Regular cardiac myocyte (primary cell): Measurements from ENCODE around the gene IFTAP. TPM values are rescaled to one million over a fixed set of nuclear protein-coding genes. Genes with fewer than 3 reads are reported as not detected.

Experiments used
- total RNA-seq: library from RNA; depleted of rRNA; stranded (reverse); fragments of >200 nt; gene quantifications from 2 replicates; pipeline ENCODE4 v1.2.3, GENCODE V29; 2014

IFTAP gene
- 29.9 and 42.8 TPM in 2 replicates for total RNA-seq

DNA sequence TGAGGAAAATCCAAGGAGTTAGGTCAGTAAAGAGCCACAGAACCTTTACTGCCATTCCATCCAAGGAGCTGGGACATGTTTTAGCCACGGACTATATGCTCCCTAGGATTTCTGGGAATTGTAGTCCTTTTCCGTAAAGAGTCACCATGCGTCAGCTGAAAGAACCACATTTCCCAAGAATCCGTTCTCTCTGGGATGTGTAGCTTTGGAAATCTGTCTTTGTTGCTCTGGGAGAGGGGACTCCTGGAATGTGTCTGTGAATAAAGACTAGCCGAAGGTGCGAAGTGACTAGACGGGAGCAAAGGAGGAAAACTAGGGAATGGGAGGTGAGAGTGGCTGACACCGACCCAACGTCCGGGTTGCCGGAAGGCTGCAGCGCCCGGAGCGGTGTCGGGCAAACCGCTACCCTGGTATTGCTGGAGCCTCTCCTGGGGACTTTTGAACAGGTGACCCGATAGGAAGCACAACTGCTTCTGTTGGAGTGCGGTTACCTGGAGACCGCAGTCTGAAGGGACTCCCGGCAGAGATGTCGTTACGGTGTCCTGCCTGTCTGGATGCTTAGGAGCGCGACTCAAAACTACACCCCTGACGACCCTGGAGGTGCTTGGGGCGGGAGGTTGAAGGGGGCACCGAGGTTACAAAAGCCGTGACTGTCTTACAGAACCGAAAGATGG, at the start of gene IFTAP:
IFTAP (plus strand) TSS at position 187 of the 674 bp plus-strand sequence. CDS start 15,602 bp downstream, outside the sequence.

GRCh38 chr11:36567694-36568093, 26.6 kb upstream of the IFTAP start, which contains the start of gene RAG1:
RAG1 (plus strand) TSS chr11:36568007; CDS start chr11:36573305, 5,298 bp downstream.

DNA sequence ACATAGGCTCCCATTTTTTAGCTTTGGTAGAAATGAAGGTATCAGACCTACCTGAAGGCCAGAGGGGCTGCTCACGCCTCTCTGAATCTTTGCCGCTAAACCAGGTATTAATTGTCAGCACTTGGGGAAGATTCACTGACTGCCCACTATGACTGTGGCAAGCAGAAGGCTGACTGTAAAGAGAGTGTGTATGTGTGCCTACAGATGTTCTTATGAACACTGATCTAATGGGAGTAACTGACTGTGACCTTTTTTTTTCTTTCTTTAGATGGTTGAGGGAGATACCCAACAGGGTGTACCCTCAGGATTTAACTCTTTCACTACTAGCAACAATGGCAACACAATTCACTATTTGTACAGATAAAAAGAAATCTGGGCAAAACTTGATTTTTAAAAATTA, 3.7 kb downstream of the IFTAP start, which contains the start of gene RAG2:
RAG2 (minus strand) TSS at position 186 of the 400 bp plus-strand sequence. CDS start 4,068 bp downstream, outside the sequence.

Other genes with a start within 250 kb of the IFTAP start
- 6.5 and 7.5 TPM in 2 replicates for gene TRAF6, start 84.2 kb upstream of the IFTAP start, total RNA-seq
- 0.38 and 0.56 TPM in 2 replicates for gene RAG1, start 26.5 kb upstream of the IFTAP start, total RNA-seq
- not detected in 2 replicates for gene RAG2, start 3.7 kb downstream of the IFTAP start, total RNA-seq